ENCODE results near the gene TBL1XR1.

TBL1XR1 gene

DNA sequence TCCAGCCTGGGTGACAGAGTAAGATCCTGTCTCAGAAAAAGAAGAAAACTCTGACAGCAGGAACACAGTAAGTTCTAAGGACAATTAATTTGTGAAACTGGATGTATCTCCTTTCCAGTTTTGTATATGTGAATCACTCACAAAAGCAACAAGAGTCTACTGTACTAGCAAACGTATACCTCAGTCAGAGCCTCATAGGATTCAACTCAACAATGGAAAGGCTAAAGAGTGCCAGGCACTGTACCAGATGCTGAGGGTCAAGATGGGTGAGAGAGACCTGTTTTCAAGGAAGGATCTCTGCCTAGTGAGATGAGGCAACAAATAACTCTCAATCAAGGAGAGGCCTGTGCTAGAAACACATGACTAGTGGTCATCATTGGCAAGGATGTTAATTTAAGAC lies 14.9 kb downstream of the TBL1XR1 start:
- H3K4me3 ChIP-seq (ENCODE audit: control insufficient read depth, low read depth, low read length): no peak overlapping the region
- DNase-seq (ENCODE audit: low read depth): no peak
- TF ChIP-seq, protein P1, sequence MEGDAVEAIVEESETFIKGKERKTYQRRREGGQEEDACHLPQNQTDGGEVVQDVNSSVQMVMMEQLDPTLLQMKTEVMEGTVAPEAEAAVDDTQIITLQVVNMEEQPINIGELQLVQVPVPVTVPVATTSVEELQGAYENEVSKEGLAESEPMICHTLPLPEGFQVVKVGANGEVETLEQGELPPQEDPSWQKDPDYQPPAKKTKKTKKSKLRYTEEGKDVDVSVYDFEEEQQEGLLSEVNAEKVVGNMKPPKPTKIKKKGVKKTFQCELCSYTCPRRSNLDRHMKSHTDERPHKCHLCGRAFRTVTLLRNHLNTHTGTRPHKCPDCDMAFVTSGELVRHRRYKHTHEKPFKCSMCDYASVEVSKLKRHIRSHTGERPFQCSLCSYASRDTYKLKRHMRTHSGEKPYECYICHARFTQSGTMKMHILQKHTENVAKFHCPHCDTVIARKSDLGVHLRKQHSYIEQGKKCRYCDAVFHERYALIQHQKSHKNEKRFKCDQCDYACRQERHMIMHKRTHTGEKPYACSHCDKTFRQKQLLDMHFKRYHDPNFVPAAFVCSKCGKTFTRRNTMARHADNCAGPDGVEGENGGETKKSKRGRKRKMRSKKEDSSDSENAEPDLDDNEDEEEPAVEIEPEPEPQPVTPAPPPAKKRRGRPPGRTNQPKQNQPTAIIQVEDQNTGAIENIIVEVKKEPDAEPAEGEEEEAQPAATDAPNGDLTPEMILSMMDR (conservative IDR thresholded peaks at IDR 0.05; ENCODE audit: control insufficient read depth, insufficient read depth, low read depth, low read length): no peak

DNA sequence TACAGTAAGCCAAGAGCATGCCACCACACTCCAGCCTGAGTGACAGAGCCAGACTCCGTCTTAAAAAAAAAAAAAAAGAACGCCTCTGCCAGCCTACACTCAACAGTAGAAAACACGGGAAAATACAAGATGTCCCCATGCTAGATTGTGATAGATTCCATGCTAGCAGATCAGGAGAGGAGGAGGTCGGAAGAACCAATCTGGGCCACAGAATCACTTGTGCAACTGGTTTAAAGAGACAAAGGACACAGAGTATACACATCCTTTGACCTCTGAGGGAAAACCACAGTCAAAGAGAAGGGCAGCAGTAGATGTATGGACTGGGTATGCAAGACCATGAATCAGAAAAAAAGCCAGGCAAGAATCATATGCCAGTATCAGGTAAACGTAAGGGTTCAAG lies 15.9 kb downstream of the TBL1XR1 start:
- TF ChIP-seq, protein P1 (conservative IDR thresholded peaks at IDR 0.05; ENCODE audit: control insufficient read depth, insufficient read depth, low read depth, low read length): no peak
- DNase-seq (ENCODE audit: low read depth): no peak

DNA sequence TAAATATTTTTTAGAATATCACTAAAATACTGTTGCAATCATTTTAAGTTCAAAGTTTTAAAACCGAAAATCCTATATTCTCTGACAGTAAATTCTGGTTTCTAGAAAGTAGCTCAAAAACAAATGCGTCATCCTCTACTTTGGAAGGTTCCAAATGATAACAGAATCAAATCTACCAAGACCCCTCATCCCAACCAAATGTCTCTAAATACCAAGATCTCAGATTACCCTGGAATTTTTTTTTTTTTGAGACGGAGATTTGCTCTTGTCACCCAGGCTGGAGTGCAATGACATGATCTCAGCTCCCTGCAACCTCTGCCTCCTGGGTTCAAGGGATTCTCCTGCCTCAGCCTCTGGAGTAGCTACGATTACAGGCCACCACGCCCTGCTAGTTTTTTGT lies 16.8 kb downstream of the TBL1XR1 start:
- no peak for DNase-seq (ENCODE audit: low read depth)
- TF ChIP-seq, protein P1 (conservative IDR thresholded peaks at IDR 0.05; ENCODE audit: control insufficient read depth, insufficient read depth, low read depth, low read length): no peak

More for the DNA sequence above, 15.9 kb downstream of the TBL1XR1 start:
- H3K4me3 ChIP-seq (ENCODE audit: control insufficient read depth, low read depth, low read length): no peak overlapping the region

DNA sequence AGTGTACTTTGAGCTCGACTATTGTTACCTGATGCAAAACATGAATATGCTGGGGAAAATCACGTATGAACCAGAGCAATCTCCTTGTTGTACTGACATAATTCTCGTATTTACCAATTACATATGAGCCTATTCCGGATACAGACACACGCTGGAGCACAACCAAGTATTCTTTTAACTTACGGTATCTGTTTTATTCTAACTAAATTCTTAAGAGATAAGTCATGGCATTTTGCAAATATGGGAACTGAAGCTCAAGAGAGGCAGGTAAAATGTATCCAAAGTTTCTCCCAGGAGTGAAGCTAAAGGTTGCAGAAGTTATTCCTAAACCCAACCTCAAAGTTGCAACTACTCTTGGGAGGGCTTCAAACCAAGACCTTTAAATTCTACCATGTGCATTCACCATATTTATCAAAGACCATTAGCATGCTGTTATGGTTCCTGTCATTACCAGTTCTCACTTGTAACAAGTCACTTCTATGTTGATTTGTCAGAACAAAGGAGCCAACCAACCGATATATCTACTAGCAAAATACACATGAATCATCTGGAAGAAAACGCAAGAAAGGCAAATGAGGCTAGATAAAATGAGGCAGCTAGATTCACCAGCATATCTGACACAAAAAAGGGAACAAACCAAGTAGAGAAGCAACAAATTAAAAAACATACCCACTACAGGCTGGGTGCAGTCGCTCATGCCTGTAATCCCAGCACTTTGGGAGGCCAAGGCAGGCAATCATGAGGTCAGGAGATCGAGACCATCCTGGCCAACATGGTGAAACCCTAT lies 17.8 kb downstream of the TBL1XR1 start:
- no peak overlapping the region for H3K4me3 ChIP-seq (ENCODE audit: control insufficient read depth, low read depth, low read length)
- no peak for DNase-seq (ENCODE audit: low read depth)
- TF ChIP-seq, protein P1 (conservative IDR thresholded peaks at IDR 0.05; ENCODE audit: control insufficient read depth, insufficient read depth, low read depth, low read length): no peak

More for the DNA sequence above, 16.8 kb downstream of the TBL1XR1 start:
- no peak overlapping the region for H3K4me3 ChIP-seq (ENCODE audit: control insufficient read depth, low read depth, low read length)

DNA sequence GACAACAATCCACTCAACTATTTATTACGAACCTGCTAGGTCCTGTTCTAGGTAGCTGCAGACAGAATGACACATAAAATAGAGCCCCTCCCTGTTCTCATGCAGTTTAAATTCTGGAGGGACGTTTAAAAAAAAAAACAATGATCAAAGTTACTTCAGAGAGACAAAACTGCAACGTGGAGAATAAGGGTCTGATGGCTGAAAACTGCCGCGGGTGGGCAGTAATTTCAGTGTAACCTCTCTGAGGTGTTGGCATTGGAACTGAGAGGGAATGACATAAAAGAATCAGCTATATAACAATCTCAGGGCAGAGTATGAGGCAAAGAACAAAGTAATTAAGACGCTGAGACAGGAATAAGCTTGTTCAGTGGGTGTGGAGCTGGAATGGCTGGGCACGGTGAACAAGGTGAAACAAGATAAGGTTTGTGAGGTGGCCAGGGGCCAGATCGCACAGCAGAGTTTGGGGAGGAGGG lies 19.5 kb downstream of the TBL1XR1 start:
- no peak overlapping the region for H3K4me3 ChIP-seq (ENCODE audit: control insufficient read depth, low read depth, low read length)
- no peak for DNase-seq (ENCODE audit: low read depth)
- TF ChIP-seq, protein P1 (conservative IDR thresholded peaks at IDR 0.05; ENCODE audit: control insufficient read depth, insufficient read depth, low read depth, low read length): no peak

DNA sequence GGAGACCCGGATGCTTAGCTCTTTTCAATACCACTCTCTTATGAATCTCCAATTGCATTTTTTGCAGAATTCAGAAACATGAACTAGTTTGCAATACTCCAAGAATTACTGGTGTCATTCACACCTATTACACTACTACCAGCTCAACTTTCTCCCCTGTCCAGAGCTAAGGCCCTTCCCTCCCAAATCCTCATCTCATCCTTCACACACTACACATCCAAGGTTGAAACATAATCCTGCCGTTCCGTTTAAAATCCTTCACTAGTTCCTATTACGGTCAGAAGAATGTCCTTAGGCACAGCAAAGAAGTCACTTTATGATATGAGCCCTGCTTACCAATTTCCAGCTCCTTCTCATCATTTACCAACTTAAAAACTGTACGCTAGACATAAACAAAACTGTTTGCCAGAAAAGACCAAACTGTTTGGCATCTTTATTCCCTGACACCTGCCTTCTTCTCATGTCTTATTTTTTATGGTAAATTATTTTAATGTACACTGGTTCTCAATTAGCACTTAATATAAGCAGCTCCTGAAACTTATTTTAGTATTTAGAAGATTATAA lies 22.6 kb downstream of the TBL1XR1 start:
- DNase-seq (ENCODE audit: low read depth): no peak
- TF ChIP-seq, protein P1 (conservative IDR thresholded peaks at IDR 0.05; ENCODE audit: control insufficient read depth, insufficient read depth, low read depth, low read length): no peak
- no peak overlapping the region for H3K4me3 ChIP-seq (ENCODE audit: control insufficient read depth, low read depth, low read length)

Data from fibroblast of mammary gland (primary cell).